Muscle layer of duodenum (tissue), 2 donors: ENCODE data around the gene TM6SF1.
"Not testable (repeated sequence)": the region's sequence is repeated elsewhere in the genome, so short reads cannot be mapped to it uniquely, and the experiment has no call there.

ENCODE experiments used
- H3K27ac ChIP-seq: one replicate; pipeline ENCODE4 v1.7.0; 2013; ENCODE audit warnings: mild to moderate bottlenecking, low read length
- H3K27me3 ChIP-seq: one replicate; pipeline ENCODE4 v1.7.0; 2013; ENCODE audit warnings: low read depth, mild to moderate bottlenecking, control low read depth, low read length
- H3K36me3 ChIP-seq, 2 donors: one replicate each; pipeline ENCODE4 v1.7.0; 2013; ENCODE audit warnings: low read length in 2 of 2, control low read depth in 1 of 2, mild to moderate bottlenecking in 1 of 2; ENCODE audit not compliant: insufficient read depth in 2 of 2, control insufficient read depth in 1 of 2
- H3K4me1 ChIP-seq, 2 donors: one replicate each; pipeline ENCODE4 v1.7.0; 2013; ENCODE audit warnings: low read length in 2 of 2, mild to moderate bottlenecking in 2 of 2, control low read depth in 1 of 2, moderate library complexity in 1 of 2; ENCODE audit not compliant: insufficient read depth in 2 of 2, control insufficient read depth in 1 of 2
- H3K4me3 ChIP-seq, 2 donors: one replicate each; pipeline ENCODE4 v1.7.0; 2013; ENCODE audit warnings: low read length in 2 of 2, low read depth in 1 of 2, mild to moderate bottlenecking in 1 of 2
- H3K9me3 ChIP-seq, 2 donors: one replicate each; pipeline ENCODE4 v1.7.0; 2013; ENCODE audit warnings: low read length in 2 of 2, control low read depth in 1 of 2, mild to moderate bottlenecking in 1 of 2; ENCODE audit not compliant: control insufficient read depth in 1 of 2
- donor health status: healthy.

The TM6SF1 gene

DNA sequence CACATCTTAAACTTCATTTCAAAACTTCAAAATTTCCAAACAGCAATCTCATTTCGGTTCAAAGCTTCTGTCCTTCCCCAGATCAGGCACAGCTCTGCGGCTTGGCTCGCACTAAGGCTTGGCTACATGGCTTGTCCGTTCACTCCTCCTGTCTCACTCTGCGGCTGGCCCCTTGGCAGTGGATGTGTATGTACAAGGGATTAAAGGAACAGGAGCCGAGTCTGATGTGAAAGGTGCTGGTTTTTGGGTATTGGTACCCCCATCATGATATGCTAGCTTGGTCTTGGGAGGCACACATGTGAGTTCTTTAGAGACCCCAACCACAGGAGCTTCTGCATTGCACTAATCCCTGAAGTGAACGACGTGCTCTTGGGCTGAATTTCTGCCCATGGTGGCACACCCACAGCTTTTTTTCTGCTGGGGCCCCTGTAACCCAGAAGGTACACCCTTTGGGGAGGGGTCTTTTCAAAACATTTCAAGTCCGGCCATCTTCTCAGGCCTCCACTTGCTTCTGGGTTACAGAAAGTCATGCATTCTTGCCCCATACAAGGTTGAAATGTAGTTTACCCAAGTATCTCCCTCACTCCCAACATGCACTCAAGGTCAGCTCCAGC is 12.6 kb downstream of the TM6SF1 start:
- H3K27me3 ChIP-seq = no peaks in the 10 kb centered on the region
- H3K27ac ChIP-seq = no peak overlapping the region
- peaks cover 0 to 7% of the 10 kb centered on the region in 2 donors for H3K36me3 ChIP-seq
- no peak overlapping the region for H3K4me3 ChIP-seq
- H3K4me1 ChIP-seq = no peaks in the 10 kb centered on the region
- H3K9me3 ChIP-seq = no peaks in the 10 kb centered on the region

DNA sequence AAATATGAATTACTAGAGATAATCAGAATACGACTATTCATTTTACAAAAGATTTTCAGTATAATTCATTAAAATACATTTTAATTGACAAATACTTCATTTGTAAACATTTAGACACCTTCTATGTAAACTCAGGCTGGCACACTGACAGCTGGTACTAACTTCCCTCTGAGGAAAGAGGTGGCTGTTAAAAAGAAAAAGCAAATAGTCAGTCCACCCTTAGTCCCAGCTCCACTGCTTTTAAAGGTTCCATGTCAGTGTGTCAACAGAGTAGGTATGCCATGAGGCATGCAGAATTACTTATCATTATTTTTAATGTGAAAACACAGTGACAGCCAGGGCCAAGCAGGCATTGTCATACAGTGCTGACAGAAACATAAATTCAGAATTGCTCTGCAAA is 16.1 kb downstream of the TM6SF1 start:
- H3K27ac ChIP-seq = no peak overlapping the region
- no peaks in the 10 kb centered on the region for H3K27me3 ChIP-seq
- no peaks in the 10 kb centered on the region for H3K4me1 ChIP-seq
- H3K9me3 ChIP-seq = no peaks in the 10 kb centered on the region
- no peak overlapping the region for H3K4me3 ChIP-seq
- H3K36me3 ChIP-seq = peaks cover 0 to 7% of the 10 kb centered on the region in 2 donors

DNA sequence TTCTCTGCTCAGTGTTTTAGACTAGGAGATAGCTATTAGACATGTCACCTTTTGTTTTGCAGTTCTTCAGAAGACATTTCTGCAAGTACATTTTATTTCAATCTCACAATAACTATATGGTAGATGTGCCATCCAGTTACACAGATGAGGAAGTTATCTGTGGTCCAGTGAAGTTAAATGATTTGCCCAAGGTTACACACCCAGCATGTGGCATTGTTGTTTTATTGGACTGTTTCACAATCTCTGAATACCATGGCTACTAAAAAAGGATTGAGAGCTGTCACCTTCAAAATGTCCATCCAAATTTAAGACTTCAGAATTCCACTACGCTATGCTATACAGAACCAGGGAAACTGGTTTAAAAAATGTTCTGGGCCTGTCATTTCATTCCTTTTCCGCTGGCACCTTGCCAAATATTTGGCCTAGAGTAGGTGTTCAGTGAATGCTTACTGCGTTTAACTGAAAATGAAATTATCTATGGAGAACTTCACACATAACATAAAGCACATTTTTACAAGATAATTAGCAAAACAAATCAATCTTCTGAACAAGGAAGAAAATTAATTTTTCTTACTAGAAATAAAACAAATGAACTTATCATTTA is 20.2 kb downstream of the TM6SF1 start:
- no peaks in the 10 kb centered on the region for H3K27me3 ChIP-seq
- H3K4me3 ChIP-seq = no peak overlapping the region
- H3K9me3 ChIP-seq = no peaks in the 10 kb centered on the region
- H3K36me3 ChIP-seq = peaks cover 5 to 28% of the 10 kb centered on the region in 2 donors
- no peak overlapping the region for H3K27ac ChIP-seq
- no peaks in the 10 kb centered on the region for H3K4me1 ChIP-seq

GRCh38 chr15:83129791-83130190 is 22.3 kb downstream of the TM6SF1 start:
- H3K36me3 ChIP-seq = peaks cover 5 to 33% of the 10 kb centered on the region in 2 donors
- no peak overlapping the region for H3K27ac ChIP-seq
- H3K27me3 ChIP-seq = no peaks in the 10 kb centered on the region
- no peak overlapping the region for H3K4me3 ChIP-seq
- no peaks in the 10 kb centered on the region for H3K9me3 ChIP-seq
- no peaks in the 10 kb centered on the region for H3K4me1 ChIP-seq

GRCh38 chr15:83132861-83133523 is 25.5 kb downstream of the TM6SF1 start:
- Histone ChIP-seq H3K4me1 (no peaks in the 10 kb centered on the region), H3K27me3 (no peaks in the 10 kb centered on the region), H3K36me3 (peaks cover 5 to 44% of the 10 kb centered on the region in 2 donors), H3K27ac (no peak overlapping the region), H3K9me3 (no peaks in the 10 kb centered on the region), H3K4me3 (no peak overlapping the region)

DNA sequence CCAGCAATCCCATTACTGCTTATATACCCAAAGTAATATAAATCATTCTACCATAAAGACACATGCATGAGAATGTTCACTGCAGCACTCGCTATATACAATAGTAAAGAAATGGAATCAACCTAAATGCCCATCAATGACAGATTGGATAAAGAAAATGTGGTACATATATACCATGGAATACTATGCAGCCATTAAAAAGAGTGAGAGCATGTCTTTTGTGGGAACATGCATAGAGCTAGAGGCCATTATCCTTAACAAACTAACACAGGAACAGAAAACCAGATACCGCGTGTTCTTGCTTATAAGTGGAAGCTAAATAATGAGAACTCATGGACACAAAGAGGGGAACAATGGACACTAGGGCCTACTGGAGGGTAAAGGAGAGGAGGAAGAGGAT is 34.7 kb downstream of the TM6SF1 start:
- not testable (repeated sequence) for H3K27me3 ChIP-seq, H3K4me1 ChIP-seq, H3K27ac ChIP-seq, H3K9me3 ChIP-seq, H3K4me3 ChIP-seq
- H3K36me3 ChIP-seq = peaks cover 13 to 17% of the 10 kb centered on the region in 2 donors

GRCh38 chr15:83144771-83145170 is 37.3 kb downstream of the TM6SF1 start:
- Histone ChIP-seq H3K4me3 (no peak overlapping the region), H3K4me1 (no peaks in the 10 kb centered on the region), H3K27ac (no peak overlapping the region), H3K36me3 (peaks cover 17 to 34% of the 10 kb centered on the region in 2 donors), H3K9me3 (no peaks in the 10 kb centered on the region), H3K27me3 (no peaks in the 10 kb centered on the region)

- Histone ChIP-seq H3K27me3 (no peaks in the 10 kb centered on the region), H3K9me3 (no peaks in the 10 kb centered on the region), H3K4me1 (no peaks in the 10 kb centered on the region), H3K27ac (no peak overlapping the region), H3K4me3 (no peak overlapping the region), H3K36me3 (peaks cover 14 to 48% of the 10 kb centered on the region in 2 donors)
These were observed 45.8 kb downstream of the TM6SF1 start for GRCh38 chr15:83153288-83153687.

GRCh38 chr15:83155942-83156341 is 48.5 kb downstream of the TM6SF1 start:
- Histone ChIP-seq H3K9me3 (no peaks in the 10 kb centered on the region), H3K27me3 (no peaks in the 10 kb centered on the region), H3K36me3 (peaks cover 0 to 30% of the 10 kb centered on the region in 2 donors), H3K4me3 (no peak overlapping the region), H3K4me1 (no peaks in the 10 kb centered on the region), H3K27ac (no peak overlapping the region)

DNA sequence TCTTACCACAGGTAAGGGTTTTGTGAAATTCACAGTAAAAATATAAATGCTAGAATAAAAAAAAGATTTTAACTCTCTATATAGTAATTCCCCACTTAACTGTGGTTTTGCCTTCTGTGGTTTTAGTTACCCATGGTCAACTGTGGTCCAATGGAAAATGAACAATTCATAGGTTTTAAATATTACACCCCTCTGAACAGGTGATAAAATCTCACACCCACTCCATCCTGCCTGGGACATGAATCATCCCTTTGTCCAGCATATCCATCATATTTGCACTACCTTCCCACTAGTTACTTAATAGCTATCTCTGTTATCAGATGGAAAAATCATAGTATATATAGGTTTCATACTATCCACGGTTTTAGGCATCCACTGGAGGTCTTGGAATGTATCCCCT is 50.9 kb downstream of the TM6SF1 start:
- no peaks in the 10 kb centered on the region for H3K9me3 ChIP-seq
- no peak overlapping the region for H3K27ac ChIP-seq
- H3K4me3 ChIP-seq = no peak overlapping the region
- H3K4me1 ChIP-seq = no peaks in the 10 kb centered on the region
- no peaks in the 10 kb centered on the region for H3K27me3 ChIP-seq
- peaks cover 0 to 33% of the 10 kb centered on the region in 2 donors for H3K36me3 ChIP-seq

- peaks cover 0 to 3% of the 10 kb centered on the region in 2 donors for H3K9me3 ChIP-seq
- no peak overlapping the region for H3K4me3 ChIP-seq
- H3K27ac ChIP-seq = no peak overlapping the region
- H3K27me3 ChIP-seq = no peaks in the 10 kb centered on the region
- H3K36me3 ChIP-seq = peaks cover 0 to 22% of the 10 kb centered on the region in 2 donors
- H3K4me1 ChIP-seq = no peaks in the 10 kb centered on the region
These were observed 53.3 kb downstream of the TM6SF1 start for GRCh38 chr15:83160741-83161140.
